ENCODE data around the gene CDH4.

DNA sequence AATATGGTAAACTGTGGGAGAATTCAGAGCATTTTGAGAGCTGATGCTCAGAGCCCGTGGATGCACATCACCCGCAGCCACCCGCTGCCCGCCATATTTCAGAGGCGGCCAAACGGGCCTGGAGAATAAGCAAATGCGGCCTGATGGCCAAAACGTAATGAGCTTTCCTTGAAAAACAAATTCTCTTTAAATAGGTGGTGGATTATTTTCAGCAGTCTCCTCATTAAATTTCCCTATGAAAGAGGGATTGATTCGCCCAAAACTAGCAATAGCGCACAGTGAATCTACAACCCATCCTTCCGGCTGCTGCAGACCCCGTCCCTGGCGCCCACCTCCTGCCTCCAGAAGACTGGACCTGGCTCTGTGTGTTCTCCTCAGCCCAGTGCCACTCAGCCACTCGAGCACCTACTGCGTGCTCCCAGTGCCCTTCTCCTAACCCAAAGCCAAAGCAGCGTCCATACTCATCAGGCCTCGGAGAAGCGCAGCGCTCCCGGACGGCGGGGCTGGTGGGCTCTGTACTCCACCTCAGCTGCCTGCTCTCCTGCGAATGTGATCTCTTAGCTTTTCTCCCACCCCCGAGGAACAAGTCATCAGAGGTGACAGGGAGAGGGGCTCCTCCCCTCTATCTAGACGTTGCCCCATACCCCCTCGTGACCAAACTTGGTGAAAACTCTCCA, 588.9 kb downstream of the CDH4 start:
- TF ChIP-seq CTCF (IDR thresholded peaks at IDR 0.05 in 8 of 11, conservative IDR thresholded peaks at IDR 0.05 in 3 of 11) (no peak), POLR2AphosphoS5 (IDR thresholded peaks at IDR 0.05) (no peak)
